H1 (cell line): ENCODE measurements around the gene TMEM92. TPM values are rescaled to one million over a fixed set of nuclear protein-coding genes. Genes with fewer than 3 reads are reported as not detected.

ENCODE experiments used
- BCL11A ChIP-seq, 2 experiments: IDR thresholded peaks; one replicate each; pipeline ENCODE4 v1.6.1; 2011; ENCODE audit warnings: low read depth in 2 of 2, low read length in 2 of 2, mild to moderate bottlenecking in 2 of 2
- GTF2F1 ChIP-seq: IDR thresholded peaks from 2 replicates; pipeline ENCODE4 v1.6.1; 2012; ENCODE audit warnings: low read depth, low read length, improper control_type of control experiment, borderline replicate concordance
- JUN ChIP-seq: IDR thresholded peaks from 2 replicates; pipeline ENCODE4 v1.6.1; 2011; ENCODE audit warnings: low read depth, mild to moderate bottlenecking, improper control_type of control experiment, low read length
- POLR2AphosphoS5 ChIP-seq: IDR thresholded peaks from 2 replicates; pipeline ENCODE4 v1.6.1; 2011; ENCODE audit warnings: low read depth, low read length
- YY1 ChIP-seq: IDR thresholded peaks from 2 replicates; pipeline ENCODE4 v1.6.1; 2011; ENCODE audit warnings: low read depth, mild to moderate bottlenecking, low read length
- polyA plus RNA-seq, 7 experiments: library from polyadenylated mRNA; depleted of rRNA in 3 of 7; stranded (reverse) in 5 of 7; unstranded in 2 of 7; fragments of >200 nt in 5 of 7; fragments of 200-250 nt in 2 of 7; gene quantifications; 1 replicate in 5 of 7; 2 replicates in 1 of 7; 4 replicates in 1 of 7; pipeline versions ENCODE4 v1.2.1 to v1.2.3, GENCODE V29; 2011 to 2013; ENCODE audit warnings: missing spikeins in 2 of 7, mixed read lengths in 2 of 7
- total RNA-seq: library from RNA; stranded (reverse); fragmentation: NEBNext Ultra II Directional; extraction: Animal tissue kit (Norgen Biotek cat#: 25700); gene quantifications from 2 replicates; pipeline ENCODE4 v1.2.1, GENCODE V29; 2021

Gene TMEM92
- total and polyA plus RNA-seq, 2 of the 8 experiments (the other 6 are each of a cell fraction or from before 2014, with no cell fraction given): 11.9 to 24.8 TPM

GRCh38 chr17:50275279-50275678 is 1.0 kb downstream of the TMEM92 start (continued):
- TF ChIP-seq JUN (no peak), POLR2AphosphoS5 (no peak), YY1 (no peak), GTF2F1 (no peak), BCL11A (IDR thresholded peaks at IDR 0.05; ENCODE audit: low read depth in 2 of 2, low read length in 2 of 2) (no peak)
